GM21447 (cell line): ENCODE data around the gene NFASC.

Experiments used
- ATAC-seq: cut with Tn5 transposase; IDR thresholded peaks from one replicate; pipeline ENCODE4 v1.9.1; 2021; ENCODE audit not compliant: unreplicated experiment

The NFASC gene

GRCh38 chr1:204927673-204928641 is 57.3 kb downstream of the NFASC start:
- ATAC-seq, result no peak

DNA sequence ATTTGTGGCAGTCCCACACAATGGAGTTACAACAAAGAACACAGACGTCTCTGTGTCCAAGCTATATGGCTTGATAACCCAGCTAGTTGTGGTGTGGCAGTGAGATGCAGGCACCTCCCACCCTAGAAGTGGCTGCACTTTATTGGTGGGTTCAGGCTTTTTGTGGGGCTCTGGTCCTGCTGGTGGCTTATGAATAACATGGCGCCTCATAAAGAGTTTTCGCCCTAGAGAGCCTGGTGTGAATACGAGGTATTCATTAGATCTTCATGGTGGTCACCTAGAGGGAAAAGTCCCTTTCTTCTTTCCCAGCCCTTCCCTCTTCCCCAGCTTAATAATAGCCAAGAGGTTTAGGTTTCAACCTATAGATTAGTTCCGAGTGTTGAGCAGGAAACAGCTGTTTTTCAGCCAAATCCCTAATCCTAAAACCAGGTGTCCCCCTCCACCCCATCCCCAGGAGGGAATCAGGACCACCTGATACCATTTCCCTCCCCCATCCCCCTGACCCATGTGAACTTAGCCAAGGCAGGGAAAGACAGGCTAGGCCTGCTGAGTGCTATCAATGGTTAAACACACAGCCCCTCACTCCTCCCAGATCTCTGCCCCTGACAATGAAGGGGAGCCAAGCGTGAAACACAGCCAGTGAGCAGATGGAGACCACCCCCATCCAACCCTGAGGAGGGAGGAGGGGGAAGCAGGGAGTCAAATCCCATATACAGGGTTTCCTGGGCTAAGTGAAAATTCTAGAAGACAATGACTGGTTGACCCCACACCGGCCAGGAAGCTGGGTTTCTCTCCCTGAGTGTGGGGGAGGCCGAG is 58.2 kb downstream of the NFASC start:
- no peak for ATAC-seq

DNA sequence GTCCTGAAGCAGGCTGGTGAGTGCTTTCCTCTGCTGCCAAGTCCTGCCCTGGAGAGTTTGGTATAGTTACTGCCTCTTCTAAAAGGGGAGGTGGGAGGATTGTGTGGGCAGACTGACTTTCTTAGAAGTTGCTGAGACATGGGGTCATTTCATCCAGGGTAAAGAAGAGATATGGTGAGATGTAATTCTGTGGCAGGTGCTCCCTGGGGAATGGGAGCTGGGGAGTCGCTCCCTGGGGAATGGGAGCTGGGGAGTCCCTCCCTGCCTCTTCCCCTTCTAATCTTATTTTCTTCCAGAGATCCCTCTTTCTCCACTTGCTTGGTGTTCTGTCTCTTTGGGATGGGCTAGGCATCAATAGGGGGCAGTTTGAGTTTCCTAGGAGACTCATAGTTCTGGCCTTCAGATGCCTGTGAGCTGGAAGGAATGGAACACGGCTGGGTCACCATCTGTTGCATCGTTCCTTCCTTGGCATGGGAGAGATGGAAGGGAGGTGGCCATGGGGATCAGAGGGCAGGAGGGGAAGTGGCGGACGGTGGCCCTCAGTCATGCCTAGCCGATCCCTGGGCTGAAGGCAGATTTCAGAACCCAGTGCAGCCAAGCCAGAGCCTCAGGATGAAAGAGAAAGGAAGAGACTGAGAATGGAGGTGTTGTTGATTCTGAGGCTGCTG is 59.0 kb downstream of the NFASC start:
- no peak for ATAC-seq

GRCh38 chr1:204930155-204930523 is 59.5 kb downstream of the NFASC start:
- no peak for ATAC-seq

DNA sequence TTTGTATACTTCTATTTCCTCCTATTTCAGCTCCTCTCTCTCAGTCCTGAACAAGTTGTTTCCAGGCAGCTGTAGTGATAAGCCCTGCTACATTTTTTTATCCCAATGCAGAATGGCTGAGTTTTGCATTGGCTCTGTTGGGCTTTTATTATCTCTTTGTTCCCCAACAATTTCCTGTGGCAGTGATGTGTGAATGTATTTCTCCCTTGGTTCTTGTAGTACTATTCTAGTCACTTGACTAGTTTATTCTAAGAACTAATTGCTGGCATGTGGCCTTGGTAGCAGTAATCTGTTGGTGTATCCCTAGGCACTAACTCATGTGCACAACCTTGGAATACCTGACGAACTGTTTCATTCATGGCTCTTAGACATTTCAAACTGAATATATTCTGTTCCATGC is 60.7 kb downstream of the NFASC start:
- ATAC-seq, result no peak

DNA sequence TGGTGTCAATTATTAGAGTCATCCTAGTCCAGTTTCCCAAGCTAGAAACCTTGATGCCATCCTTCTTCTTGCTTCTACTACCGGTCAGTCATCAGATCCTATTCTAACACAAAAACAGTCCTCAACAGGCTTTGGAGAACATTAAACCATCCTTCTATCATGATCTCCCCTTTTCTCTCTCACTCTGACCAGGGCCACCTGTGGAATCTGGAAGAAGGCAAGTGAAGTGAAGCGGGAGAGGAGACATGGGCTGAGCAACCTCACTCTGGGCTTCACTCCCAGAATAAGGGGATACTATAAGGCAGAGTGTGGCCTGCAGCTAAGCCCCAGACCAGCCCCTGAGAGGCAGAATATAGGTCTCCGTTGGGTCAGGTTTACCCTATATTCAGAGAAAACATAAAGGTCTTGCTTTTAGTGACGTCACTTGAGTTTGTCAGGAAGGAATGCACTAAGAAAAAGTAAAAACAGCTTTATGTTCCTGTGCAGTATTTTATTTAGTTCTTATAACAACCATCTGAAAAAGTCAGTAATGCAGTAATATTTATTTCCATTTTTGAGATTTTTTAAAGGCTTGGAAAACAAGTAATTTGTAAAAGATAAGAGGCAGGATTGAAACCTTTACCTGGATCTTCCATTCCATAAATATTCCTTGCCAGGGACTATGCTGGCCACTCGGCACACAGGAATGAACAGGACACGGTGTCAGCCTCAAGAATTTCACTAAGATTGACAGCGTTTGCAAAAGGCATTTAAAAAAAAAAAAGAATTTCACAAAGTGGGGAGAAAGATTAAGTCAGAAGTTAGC is 61.3 kb downstream of the NFASC start:
- ATAC-seq, result no peak

DNA sequence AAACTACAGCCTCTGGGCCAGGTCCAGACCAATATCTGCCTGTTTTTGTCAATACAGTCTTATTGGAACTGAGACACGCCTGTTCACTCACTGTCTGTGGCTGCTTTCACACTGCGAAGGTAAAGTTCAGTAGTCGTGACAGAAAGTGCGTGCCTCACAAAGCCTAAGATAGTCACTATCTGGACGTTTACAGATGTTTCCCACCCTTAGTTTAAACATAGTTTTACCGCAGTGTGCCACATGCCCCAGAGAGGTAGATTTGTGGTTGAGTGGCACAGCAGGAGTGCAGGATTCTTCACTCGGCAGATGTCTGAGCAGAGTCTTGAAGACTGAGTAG is 61.9 kb downstream of the NFASC start:
- no peak for ATAC-seq

DNA sequence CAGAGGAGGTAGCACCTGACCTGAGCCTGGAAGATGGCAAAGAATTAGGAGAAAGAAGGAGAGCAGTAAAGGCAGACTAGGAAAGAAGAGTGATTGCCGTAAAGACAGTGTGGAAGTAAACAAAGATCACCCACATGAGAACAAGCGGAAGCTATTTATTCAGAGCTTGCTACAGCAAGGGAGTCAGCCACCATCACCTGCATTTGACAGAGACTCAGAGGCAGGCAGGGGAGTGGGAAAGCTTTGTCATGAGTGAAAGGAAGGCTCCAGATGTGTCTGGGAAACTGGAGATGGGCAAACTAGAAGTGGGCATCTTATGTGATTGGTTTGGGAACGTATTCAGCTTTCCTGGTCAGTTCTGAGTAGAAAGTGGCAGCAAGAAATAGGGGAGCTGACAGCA is 64.5 kb downstream of the NFASC start:
- ATAC-seq, result no peak

- ATAC-seq, result no peak
These were observed 66.1 kb downstream of the NFASC start for GRCh38 chr1:204936765-204937164.

DNA sequence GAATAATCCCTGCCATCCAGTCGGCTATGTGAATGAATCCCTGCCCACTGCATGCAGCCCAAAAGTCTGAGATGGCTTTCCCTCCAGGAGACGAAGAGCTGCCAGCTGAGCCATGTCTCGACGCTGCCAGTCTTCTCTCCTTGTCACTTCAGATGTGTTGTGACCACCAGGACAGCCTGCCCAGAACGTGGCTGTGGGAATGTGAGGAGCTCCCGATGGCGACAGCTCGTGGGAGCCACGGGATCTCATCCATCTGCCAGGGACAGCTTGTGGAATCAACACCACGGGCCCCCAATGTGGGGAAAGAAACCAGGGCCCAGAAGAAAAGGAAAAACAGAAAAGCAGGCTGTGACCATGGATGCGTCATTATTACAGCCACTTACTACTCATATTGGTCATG is 67.2 kb downstream of the NFASC start:
- no peak for ATAC-seq

DNA sequence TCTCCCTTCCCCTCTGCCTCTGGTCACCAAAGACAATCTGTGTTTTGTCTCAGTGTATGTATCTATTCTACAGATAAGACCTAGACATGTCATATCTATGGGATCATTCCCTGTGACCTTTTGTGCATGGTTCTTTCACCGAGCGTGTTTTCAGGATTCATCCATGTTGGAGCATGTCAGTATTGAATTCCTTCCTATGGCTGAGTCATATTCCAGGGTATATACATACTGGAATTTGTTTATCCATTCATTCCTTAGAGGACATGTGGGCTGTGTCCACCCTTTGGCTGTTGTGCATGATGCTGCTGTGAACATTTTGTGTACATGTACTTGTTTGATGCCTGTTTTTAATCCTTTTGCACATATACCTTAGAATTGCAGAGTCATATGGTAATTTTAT is 69.9 kb downstream of the NFASC start:
- no peak for ATAC-seq

DNA sequence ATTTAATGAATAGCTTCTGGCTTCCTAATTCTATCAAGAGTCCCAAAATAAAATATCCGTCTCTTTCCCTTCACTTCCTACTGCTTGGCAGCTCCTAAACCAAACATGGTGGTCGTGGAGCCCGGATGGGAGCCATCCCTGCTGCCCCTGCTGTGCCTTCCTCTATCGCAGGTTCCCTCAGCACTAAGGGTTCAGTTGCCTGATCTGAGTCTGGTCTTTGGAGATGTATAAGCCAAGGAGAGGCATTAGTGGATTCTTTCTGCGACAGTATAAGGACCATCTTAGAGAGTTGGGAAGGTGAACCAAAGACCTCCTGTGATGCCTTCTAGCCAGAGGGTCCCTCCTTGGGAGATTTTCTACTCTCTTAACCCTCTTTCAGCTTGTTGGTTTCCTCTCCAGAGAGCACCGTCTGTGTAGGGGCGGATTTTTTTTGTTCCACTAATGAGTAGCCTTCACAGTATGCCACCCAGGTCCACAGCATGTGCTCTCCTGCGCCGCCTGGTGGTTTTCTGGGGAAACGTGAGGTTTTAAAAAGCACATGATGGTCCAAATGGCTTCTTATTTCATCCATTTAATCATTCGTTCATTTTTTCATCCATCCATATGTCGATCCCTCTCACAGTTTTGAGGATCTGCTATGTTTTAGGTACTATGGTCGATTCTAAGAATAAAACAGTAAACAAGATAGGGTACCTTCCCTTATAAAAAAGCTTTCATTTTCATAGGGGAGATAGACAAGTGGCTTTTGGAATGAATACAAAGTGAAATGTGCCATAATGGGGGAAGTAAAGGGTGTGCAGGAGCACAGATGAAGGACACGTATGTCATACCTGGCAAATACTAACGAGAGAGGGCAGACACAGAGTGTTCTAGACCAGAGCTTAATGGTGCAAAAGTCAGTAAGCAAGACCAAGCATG is 71.0 kb downstream of the NFASC start:
- ATAC-seq, result no peak

- no peak for ATAC-seq
These were observed 72.8 kb downstream of the NFASC start for GRCh38 chr1:204943495-204943894.

DNA sequence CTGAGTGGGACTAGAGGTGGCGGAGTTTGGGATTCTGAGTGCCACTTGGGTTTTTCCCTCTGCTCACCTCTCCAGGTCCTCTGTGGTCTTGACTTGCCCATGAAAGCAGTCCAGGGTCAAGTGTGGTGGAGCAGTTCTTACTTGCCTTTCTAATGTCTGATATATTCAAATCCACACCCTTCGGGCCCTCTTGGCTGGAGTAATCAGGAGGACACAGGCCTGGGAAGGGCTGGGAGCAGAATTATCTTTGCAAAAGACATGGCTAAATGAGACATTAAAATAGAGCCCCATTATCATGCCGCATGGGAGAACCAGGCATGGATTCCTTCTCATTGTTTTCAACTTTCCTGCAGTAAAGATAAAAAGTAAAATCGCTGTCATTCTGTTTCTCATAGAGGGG is 74.0 kb downstream of the NFASC start:
- ATAC-seq, result no peak

- no peak for ATAC-seq
These were observed 74.9 kb downstream of the NFASC start for GRCh38 chr1:204945565-204945977.

- no peak for ATAC-seq
These were observed 76.0 kb downstream of the NFASC start for GRCh38 chr1:204946640-204947039.

DNA sequence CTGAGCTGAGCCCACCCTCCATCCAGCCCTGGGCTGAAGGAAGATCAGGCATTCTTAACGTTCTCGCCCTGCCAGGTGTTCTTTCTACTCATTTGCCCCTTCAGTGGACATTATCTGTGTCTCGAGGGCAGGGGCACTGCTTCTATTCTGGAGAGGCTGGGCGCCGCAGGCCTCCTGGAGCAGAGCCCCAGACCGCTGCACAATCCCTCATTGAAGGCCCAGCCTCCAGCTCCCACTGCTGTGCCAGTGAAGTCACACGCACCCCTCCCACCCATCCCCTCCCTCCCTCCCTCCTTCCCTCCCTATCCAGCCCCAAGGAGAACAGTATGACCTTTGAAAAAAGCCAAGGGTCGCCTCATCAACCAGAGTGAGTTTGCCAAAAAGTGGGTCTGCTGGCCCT is 76.7 kb downstream of the NFASC start:
- no peak for ATAC-seq

DNA sequence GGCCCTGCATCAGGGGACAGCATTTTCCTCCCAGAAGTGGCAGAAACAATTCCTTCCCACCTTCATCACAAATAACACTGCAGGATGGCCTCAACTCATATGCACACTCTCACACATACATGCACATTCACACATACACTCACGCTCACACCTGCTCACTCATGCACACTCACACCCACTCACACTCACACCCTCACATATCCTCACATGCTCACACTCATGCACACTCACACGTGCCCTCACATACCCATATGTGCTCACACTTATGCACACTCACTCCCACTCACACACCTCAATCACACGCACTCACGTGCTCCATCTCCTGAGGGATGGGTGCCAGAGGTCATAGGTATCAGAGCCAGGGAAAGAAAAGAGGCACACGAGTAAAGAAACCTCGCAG is 77.1 kb downstream of the NFASC start:
- no peak for ATAC-seq

DNA sequence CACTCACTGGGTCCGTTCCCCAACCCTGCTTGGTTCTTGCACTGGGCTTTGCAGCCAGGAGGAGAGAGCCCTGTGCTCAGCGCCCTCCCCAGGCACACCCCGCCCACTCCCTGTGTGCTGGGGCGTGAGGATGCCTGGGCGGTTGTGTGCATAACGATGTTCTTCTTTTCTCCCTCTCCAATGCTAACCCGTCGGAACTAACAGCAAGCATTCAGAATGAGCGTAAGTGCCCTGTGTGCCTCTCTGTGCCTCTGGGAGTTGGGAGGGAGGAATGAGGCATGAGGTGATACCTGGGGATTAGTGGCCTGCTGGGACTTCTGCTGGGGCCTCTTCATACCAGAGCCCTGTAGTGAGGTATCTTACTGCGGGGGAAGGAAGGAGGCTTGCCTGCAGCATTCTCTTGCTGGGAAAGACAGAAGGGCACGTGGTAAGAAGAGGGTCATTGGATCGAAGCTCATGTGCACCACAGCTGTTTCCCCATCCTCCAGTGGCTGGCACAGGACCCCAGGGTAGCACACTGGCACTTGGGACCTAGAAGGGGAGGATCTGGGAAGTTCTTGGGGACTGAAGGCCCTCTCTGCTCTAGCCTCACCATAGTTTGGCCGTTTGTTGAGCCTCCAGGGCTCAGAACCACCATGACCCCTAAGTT is 79.8 kb downstream of the NFASC start:
- ATAC-seq, result no peak
